RWPE2 (cell line): Measurements from ENCODE around the gene SLBP.
"Not testable (repeated sequence)": the region's sequence is repeated elsewhere in the genome, so short reads cannot be mapped to it uniquely, and the experiment has no call there.

Source experiments
- ATAC-seq: fragments of 200-7000 bp; cut with Tn5 transposase; 3 replicates; pipeline ENCODE4 v1.9.1; 2021; ENCODE audit warnings: low read depth
- DNase-seq: peaks from one replicate; pipeline ENCODE4 v3.0.0-alpha.2; 2020; ENCODE audit warnings: low spot score
- H3K27ac ChIP-seq: fragments of 450-650 bp; 2 replicates; pipeline ENCODE4 v1.5.1; 2017; ENCODE audit warnings: mild to moderate bottlenecking; ENCODE audit not compliant: poor library complexity, severe bottlenecking
- H3K27me3 ChIP-seq: fragments of 250-450 bp; sonication (Bioruptor Pico); 2 replicates; pipeline ENCODE4 v1.5.1; 2021; ENCODE audit warnings: mild to moderate bottlenecking, moderate library complexity; ENCODE audit not compliant: insufficient read depth, poor library complexity, severe bottlenecking
- H3K36me3 ChIP-seq: fragments of 250-450 bp; sonication (Bioruptor Pico); 2 replicates; pipeline ENCODE4 v1.5.1; 2020; ENCODE audit warnings: low read depth, mild to moderate bottlenecking, moderate library complexity
- H3K4me1 ChIP-seq: fragments of 250-450 bp; sonication (Bioruptor Pico); 2 replicates; pipeline ENCODE4 v1.5.1; 2021; ENCODE audit warnings: mild to moderate bottlenecking, moderate library complexity; ENCODE audit not compliant: insufficient read depth, poor library complexity, severe bottlenecking
- H3K4me3 ChIP-seq: fragments of 250-450 bp; sonication (Bioruptor Pico); 2 replicates; pipeline ENCODE4 v1.5.1; 2021; ENCODE audit warnings: mild to moderate bottlenecking, moderate library complexity; ENCODE audit not compliant: severe bottlenecking
- H3K9me3 ChIP-seq: fragments of 250-450 bp; sonication (Bioruptor Pico); 2 replicates; pipeline ENCODE4 v1.5.1; 2021; ENCODE audit warnings: mild to moderate bottlenecking, moderate library complexity; ENCODE audit not compliant: severe bottlenecking
- TF ChIP-seq, protein P1 (sequence below): fragments of 450-650 bp; IDR thresholded peaks from one replicate; pipeline ENCODE4 v1.5.1; 2017; ENCODE audit warnings: mild to moderate bottlenecking, moderate library complexity; ENCODE audit not compliant: poor library complexity, severe bottlenecking

SLBP gene

DNA sequence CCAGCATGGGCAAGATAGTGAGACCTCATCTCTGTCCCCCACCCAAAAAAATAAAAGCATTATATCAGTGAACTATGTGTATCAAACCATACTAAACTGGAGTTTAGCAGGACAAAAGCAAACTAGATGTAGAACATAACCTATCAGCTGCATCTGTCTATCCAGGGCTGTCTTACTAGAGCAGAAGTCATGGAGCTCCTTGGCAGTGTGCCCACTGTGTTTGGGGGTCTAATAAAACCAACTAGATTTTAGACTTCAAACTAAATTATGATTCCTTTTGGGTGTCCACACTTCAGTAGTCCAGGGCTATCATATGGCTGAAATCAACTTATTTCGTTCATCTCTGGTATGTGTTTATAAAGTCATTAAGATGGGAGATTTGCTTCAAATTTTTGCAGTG is 8.3 kb downstream of the SLBP start:
- Histone ChIP-seq H3K27ac (no peak overlapping the region), H3K4me1 (no peaks in the 10 kb centered on the region), H3K4me3 (no peak overlapping the region), H3K9me3 (no peaks in the 10 kb centered on the region), H3K36me3 (peaks cover 90% of the 10 kb centered on the region), H3K27me3 (no peaks in the 10 kb centered on the region)
- no peak for DNase-seq
- TF ChIP-seq, protein P1, sequence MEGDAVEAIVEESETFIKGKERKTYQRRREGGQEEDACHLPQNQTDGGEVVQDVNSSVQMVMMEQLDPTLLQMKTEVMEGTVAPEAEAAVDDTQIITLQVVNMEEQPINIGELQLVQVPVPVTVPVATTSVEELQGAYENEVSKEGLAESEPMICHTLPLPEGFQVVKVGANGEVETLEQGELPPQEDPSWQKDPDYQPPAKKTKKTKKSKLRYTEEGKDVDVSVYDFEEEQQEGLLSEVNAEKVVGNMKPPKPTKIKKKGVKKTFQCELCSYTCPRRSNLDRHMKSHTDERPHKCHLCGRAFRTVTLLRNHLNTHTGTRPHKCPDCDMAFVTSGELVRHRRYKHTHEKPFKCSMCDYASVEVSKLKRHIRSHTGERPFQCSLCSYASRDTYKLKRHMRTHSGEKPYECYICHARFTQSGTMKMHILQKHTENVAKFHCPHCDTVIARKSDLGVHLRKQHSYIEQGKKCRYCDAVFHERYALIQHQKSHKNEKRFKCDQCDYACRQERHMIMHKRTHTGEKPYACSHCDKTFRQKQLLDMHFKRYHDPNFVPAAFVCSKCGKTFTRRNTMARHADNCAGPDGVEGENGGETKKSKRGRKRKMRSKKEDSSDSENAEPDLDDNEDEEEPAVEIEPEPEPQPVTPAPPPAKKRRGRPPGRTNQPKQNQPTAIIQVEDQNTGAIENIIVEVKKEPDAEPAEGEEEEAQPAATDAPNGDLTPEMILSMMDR, result no peak
- no peak for ATAC-seq

DNA sequence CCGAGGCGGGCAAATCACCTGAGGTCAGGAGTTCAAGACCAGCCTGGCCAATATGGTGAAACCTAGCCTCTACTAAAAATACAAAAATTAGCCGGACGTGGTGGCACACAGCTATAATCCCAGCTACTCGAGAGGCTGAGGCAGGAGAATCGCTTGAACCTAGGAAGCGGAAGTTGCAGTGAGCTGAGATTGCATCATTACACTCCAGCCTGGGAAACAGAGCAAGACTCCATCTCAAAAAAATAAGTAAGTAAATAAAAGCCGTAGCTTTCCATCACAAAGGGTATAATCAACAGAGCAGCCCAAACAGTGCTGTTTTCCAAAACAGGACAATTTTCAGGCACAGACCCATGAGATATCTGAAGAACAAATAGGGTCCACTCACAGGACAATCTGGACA is 10.4 kb downstream of the SLBP start:
- H3K4me3 ChIP-seq, H3K27me3 ChIP-seq, H3K9me3 ChIP-seq, ATAC-seq, H3K4me1 ChIP-seq, DNase-seq, H3K27ac ChIP-seq: not testable (repeated sequence)
- peaks cover 93% of the 10 kb centered on the region for H3K36me3 ChIP-seq

DNA sequence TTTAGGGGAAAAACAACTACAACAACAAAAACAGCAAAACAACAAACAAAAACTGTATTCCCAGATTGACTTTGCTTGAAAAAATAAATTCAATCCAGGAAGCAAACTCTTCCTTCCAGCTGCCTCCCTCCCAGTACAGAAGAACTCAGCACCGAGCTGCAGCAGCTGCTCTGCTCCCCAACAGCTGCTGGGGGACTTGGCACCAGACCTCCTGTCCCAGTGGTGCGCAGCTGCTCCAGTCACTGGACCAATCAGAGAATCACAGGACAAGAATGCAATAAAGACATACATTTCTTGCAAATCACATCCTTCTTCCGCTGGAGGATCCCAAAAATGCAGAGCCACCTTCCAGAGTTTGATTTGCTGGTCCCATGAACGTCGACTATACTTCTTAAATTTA is 16.2 kb downstream of the SLBP start:
- no peaks in the 10 kb centered on the region for H3K9me3 ChIP-seq
- H3K27me3 ChIP-seq, result no peaks in the 10 kb centered on the region
- H3K27ac ChIP-seq, result no peak overlapping the region
- TF ChIP-seq, protein P1, result no peak
- peaks cover 93% of the 10 kb centered on the region for H3K36me3 ChIP-seq
- ATAC-seq (no peak), DNase-seq (no peak)
- H3K4me3 ChIP-seq, result no peak overlapping the region
- H3K4me1 ChIP-seq, result no peaks in the 10 kb centered on the region

DNA sequence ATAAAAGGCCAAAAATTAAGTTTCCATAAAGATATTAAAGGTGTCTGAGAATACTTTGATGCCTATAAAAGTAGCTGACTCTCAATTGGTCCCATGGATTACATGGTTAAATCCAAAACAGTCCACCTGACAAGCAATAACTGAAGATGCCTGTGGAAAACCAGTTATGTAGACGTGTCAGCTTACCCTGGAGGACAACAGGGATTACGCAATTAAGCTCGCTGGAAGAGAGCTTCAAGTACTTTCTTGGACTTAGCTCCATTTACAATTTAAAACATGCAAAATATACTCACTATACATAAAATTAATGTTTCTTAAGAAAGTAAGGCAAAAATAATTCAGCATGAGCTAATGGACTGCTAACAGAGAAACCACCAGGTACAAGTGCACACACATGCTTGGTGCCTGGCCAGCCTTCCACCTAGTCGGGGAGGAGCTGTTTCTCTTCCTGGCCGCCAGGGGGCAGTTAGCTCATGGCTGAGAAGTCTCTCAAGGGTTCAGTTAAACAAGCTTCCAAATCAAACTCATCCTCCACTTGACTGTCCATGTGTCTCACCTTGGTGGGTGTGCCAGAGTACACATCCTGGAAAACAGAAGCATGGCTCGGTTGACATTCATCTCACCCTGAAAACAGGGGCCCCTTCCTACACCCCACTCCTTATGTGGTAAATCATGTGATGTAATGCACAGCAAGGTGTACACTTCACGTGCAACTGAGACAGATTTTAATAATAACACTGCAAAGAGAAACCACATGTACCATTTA is 18.8 kb downstream of the SLBP start:
- Histone ChIP-seq H3K9me3 (no peaks in the 10 kb centered on the region), H3K4me1 (no peaks in the 10 kb centered on the region), H3K27ac (no peak overlapping the region), H3K4me3 (no peak overlapping the region), H3K27me3 (no peaks in the 10 kb centered on the region), H3K36me3 (peaks cover 81% of the 10 kb centered on the region)
- TF ChIP-seq, protein P1, result peak; percentile 95
- DNase-seq (no peak), ATAC-seq (peak; percentile 89)

DNA sequence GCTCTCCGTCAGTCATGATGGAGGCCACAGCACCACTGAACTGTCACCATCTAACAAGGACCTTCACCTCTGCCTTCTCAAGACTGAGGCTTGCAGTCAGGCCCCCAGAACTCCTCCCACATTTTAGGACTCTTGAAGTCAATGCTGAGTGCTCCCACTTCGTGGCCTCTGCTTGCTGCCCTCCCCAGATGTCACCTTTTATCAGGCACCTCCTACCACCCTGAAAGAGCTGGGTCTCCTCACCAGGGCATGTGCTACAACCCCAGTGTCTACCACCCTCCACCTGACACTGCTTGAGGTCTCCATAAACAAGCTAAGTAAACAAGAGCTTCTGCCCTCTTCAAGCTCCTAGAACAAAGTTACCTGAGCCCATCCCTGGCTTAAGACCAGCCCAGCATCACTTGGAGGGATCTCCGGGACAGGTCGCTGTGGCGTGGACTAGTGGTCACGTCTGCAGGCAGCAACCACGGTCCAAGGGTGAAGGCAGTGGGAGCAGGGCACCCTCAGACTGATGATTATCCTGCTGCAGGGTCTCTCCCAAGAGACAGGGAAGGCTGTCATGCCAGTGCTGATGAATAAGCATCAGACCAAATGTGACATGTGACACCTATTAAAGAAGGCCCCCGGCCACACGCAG is 20.3 kb downstream of the SLBP start:
- H3K36me3 ChIP-seq, result peaks cover 68% of the 10 kb centered on the region
- H3K4me1 ChIP-seq, result no peaks in the 10 kb centered on the region
- TF ChIP-seq, protein P1, result no peak
- no peak overlapping the region for H3K27ac ChIP-seq
- DNase-seq (no peak), ATAC-seq (no peak)
- no peak overlapping the region for H3K4me3 ChIP-seq
- no peaks in the 10 kb centered on the region for H3K27me3 ChIP-seq
- no peaks in the 10 kb centered on the region for H3K9me3 ChIP-seq
